AG04450 (cell line): ENCODE results near the gene PLEKHJ1. TPM values are rescaled to one million over a fixed set of nuclear protein-coding genes. Genes with fewer than 3 reads are reported as not detected.

Experiments used
- CTCF ChIA-PET: fragments of 300-600, 350-600 bp; formaldehyde crosslinking; extraction: SDS; loops from one replicate; lab custom pipeline; 2022; ENCODE audit warnings: antibody characterized with exemption, inconsistent platforms; lab: Charles Lee
- POLR2A ChIA-PET: fragments of 350-600 bp; formaldehyde crosslinking; extraction: SDS; loops from one replicate; lab custom pipeline; 2021; ENCODE audit warnings: antibody characterized with exemption, inconsistent platforms; lab: Yijun Ruan, JAX
- DNase-seq: peaks from one replicate; pipeline ENCODE4 v3.0.0-alpha.2; 2011; ENCODE audit warnings: low read depth, low spot score
- H3K27ac ChIP-seq: one replicate; pipeline ENCODE4 v1.5.1; 2012; ENCODE audit warnings: low read depth, low read length, control low read depth
- H3K27me3 ChIP-seq: one replicate; pipeline ENCODE4 v1.6.0; 2012; ENCODE audit warnings: low read length; ENCODE audit not compliant: control insufficient read depth, insufficient read depth
- H3K4me3 ChIP-seq: 2 replicates; pipeline ENCODE4 v1.5.1; 2011; ENCODE audit warnings: mild to moderate bottlenecking, low read depth, low read length, control low read depth
- H3K9me3 ChIP-seq: 2 replicates; pipeline ENCODE4 v1.5.1; 2012; ENCODE audit warnings: low read length; ENCODE audit not compliant: control insufficient read depth, insufficient read depth
- CTCF ChIP-seq: IDR thresholded peaks from 2 replicates; pipeline ENCODE4 v1.5.1; 2011; ENCODE audit warnings: low read depth, low read length, control low read depth, inconsistent platforms
- polyA plus RNA-seq: library from polyadenylated mRNA; depleted of rRNA; stranded (reverse); fragments of >200 nt; gene quantifications from 2 replicates; pipeline ENCODE4 v1.2.3, GENCODE V29; 2011

Gene PLEKHJ1
- polyA plus RNA-seq, 1 experiment, result 38.7 TPM

GRCh38 chr19:2230807-2231533 is 5.2 kb downstream of the PLEKHJ1 start:
- no peak for TF ChIP-seq CTCF
- POLR2A ChIA-PET, result interaction anchor here (0.7 to 0.9 kb wide), 2 partner anchors 49 to 87 kb away, joined by 4 read pairs; no protein-coding TSS in a partner anchor
- CTCF ChIA-PET, result interaction anchor here (0.9 kb wide), 1 partner anchor 211 kb away, joined by 7 read pairs; no protein-coding TSS in a partner anchor
- no peak for DNase-seq
- Histone ChIP-seq H3K27ac (peak overlapping the region; percentile 21), H3K4me3 (no peak overlapping the region), H3K9me3 (no peaks in the 10 kb centered on the region; the same call in 1 of the 2 replicates), H3K27me3 (no peaks in the 10 kb centered on the region)

- Histone ChIP-seq H3K27me3 (no peaks in the 10 kb centered on the region), H3K27ac (no peak overlapping the region), H3K4me3 (no peak overlapping the region), H3K9me3 (no peaks in the 10 kb centered on the region; the same call in 1 of the 2 replicates)
- no peak for DNase-seq
- ChIA-PET CTCF (interaction anchor here (0.5 kb wide), 1 partner anchor 302 kb away, joined by 5 read pairs; no protein-coding TSS in a partner anchor), POLR2A (interaction anchor here (0.5 to 1.6 kb wide), 4 partner anchors 63 to 82 kb away, joined by 3 to 5 read pairs (median 3); no protein-coding TSS in a partner anchor)
- no peak for TF ChIP-seq CTCF
These were observed 6.0 kb downstream of the PLEKHJ1 start for GRCh38 chr19:2230033-2230531.

- ChIA-PET POLR2A (interaction anchor here (1.0 to 1.6 kb wide), 3 partner anchors 62 to 74 kb away, joined by 3 read pairs; no protein-coding TSS in a partner anchor), CTCF (interaction anchor here (0.5 kb wide), 1 partner anchor 301 kb away, joined by 5 read pairs; no protein-coding TSS in a partner anchor)
- Histone ChIP-seq H3K27ac (no peak overlapping the region), H3K9me3 (no peaks in the 10 kb centered on the region; the same call in 1 of the 2 replicates), H3K27me3 (no peaks in the 10 kb centered on the region), H3K4me3 (no peak overlapping the region)
- no peak for DNase-seq
- TF ChIP-seq CTCF, result no peak
These were observed 6.8 kb downstream of the PLEKHJ1 start for GRCh38 chr19:2229103-2230032.

GRCh38 chr19:2228157-2229030 is 7.7 kb downstream of the PLEKHJ1 start:
- ChIA-PET CTCF (no interaction called here), POLR2A (interaction anchor here (1.6 kb wide), 1 partner anchor 73 kb away, joined by 3 read pairs; no protein-coding TSS in a partner anchor)
- H3K4me3 ChIP-seq, result no peak overlapping the region

More at GRCh38 chr19:2228157-2229030, 7.7 kb downstream of the PLEKHJ1 start:
- Histone ChIP-seq H3K27ac (no peak overlapping the region), H3K9me3 (no peaks in the 10 kb centered on the region; the same call in 1 of the 2 replicates), H3K27me3 (no peaks in the 10 kb centered on the region)
- DNase-seq, result no peak
- no peak for TF ChIP-seq CTCF
